ENCODE measurements around the gene MED22.

The MED22 gene

GRCh38 chr9:133367221-133367620, 19.3 kb upstream of the MED22 start:
- Histone ChIP-seq H2AFZ (ENCODE audit: low read length) (no peak overlapping the region), H3K27me3 (ENCODE audit: insufficient read depth, low read length, poor library complexity, severe bottlenecking) (no peaks in the 10 kb centered on the region), H3K9me3 (ENCODE audit: insufficient read depth, low read depth, low read length) (no peaks in the 10 kb centered on the region), H3K4me3 (ENCODE audit: low read length, poor library complexity, severe bottlenecking) (no peak overlapping the region), H3K79me2 (ENCODE audit: insufficient read depth, low read length) (peaks cover 82% of the 10 kb centered on the region), H3K9ac (ENCODE audit: low read depth, low read length, poor library complexity, severe bottlenecking) (no peak overlapping the region), H3K9me2 (replicated peaks; ENCODE audit: low read depth, low read length) (no peaks in the 10 kb centered on the region), H3F3A (ENCODE audit: low read depth) (peaks cover 14% of the 10 kb centered on the region), H3K36me3 (ENCODE audit: insufficient read depth, low read length) (peaks cover 66% of the 10 kb centered on the region; the same call in 1 of the 2 replicates), H3K4me1 (ENCODE audit: insufficient read depth, low read length, poor library complexity, severe bottlenecking) (peaks cover 43% of the 10 kb centered on the region), H4K20me1 (ENCODE audit: insufficient read depth, low read length, poor library complexity, severe bottlenecking) (peaks cover 82% of the 10 kb centered on the region), H3K4me2 (ENCODE audit: low read depth, low read length, poor library complexity, severe bottlenecking) (no peak overlapping the region)
- TF ChIP-seq CTCF (conservative IDR thresholded peaks at IDR 0.05; ENCODE audit: low read length) (no peak), EZH2phosphoT487 (IDR thresholded peaks at IDR 0.05; ENCODE audit: borderline replicate concordance) (no peak)

- peaks cover 74% of the 10 kb centered on the region; the same call in 1 of the 2 replicates for H3K36me3 ChIP-seq (ENCODE audit: insufficient read depth, low read length)
- TF ChIP-seq EZH2phosphoT487 (IDR thresholded peaks at IDR 0.05; ENCODE audit: borderline replicate concordance) = no peak
- H3K9me2 ChIP-seq (replicated peaks; ENCODE audit: low read depth, low read length) = no peaks in the 10 kb centered on the region
- H3K4me1 ChIP-seq (ENCODE audit: insufficient read depth, low read length, poor library complexity, severe bottlenecking) = peaks cover 36% of the 10 kb centered on the region
- no peaks in the 10 kb centered on the region for H3K9me3 ChIP-seq (ENCODE audit: insufficient read depth, low read depth, low read length)
- no peaks in the 10 kb centered on the region for H3K27me3 ChIP-seq (ENCODE audit: insufficient read depth, low read length, poor library complexity, severe bottlenecking)
- no peak overlapping the region for H3K4me3 ChIP-seq (ENCODE audit: low read length, poor library complexity, severe bottlenecking)
- peaks cover 74% of the 10 kb centered on the region for H4K20me1 ChIP-seq (ENCODE audit: insufficient read depth, low read length, poor library complexity, severe bottlenecking)
- no peak overlapping the region for H3K9ac ChIP-seq (ENCODE audit: low read depth, low read length, poor library complexity, severe bottlenecking)
- H3K79me2 ChIP-seq (ENCODE audit: insufficient read depth, low read length) = peaks cover 74% of the 10 kb centered on the region
- no peak overlapping the region for H3K4me2 ChIP-seq (ENCODE audit: low read depth, low read length, poor library complexity, severe bottlenecking)
- H3F3A ChIP-seq (ENCODE audit: low read depth) = peaks cover 7% of the 10 kb centered on the region
- H2AFZ ChIP-seq (ENCODE audit: low read length) = no peak overlapping the region
Measured at GRCh38 chr9:133366435-133366834, 18.5 kb upstream of the MED22 start.

GRCh38 chr9:133362359-133363044, 14.6 kb upstream of the MED22 start:
- no peaks in the 10 kb centered on the region for H3K4me1 ChIP-seq (ENCODE audit: insufficient read depth, low read length, poor library complexity, severe bottlenecking)
- H3F3A ChIP-seq (ENCODE audit: low read depth) = no peaks in the 10 kb centered on the region
- no peak overlapping the region for H3K9ac ChIP-seq (ENCODE audit: low read depth, low read length, poor library complexity, severe bottlenecking)
- peaks cover 58% of the 10 kb centered on the region for H3K79me2 ChIP-seq (ENCODE audit: insufficient read depth, low read length)
- no peaks in the 10 kb centered on the region for H3K9me2 ChIP-seq (replicated peaks; ENCODE audit: low read depth, low read length)
- no peaks in the 10 kb centered on the region for H3K27me3 ChIP-seq (ENCODE audit: insufficient read depth, low read length, poor library complexity, severe bottlenecking)
- H3K9me3 ChIP-seq (ENCODE audit: insufficient read depth, low read depth, low read length) = no peaks in the 10 kb centered on the region
- H2AFZ ChIP-seq (ENCODE audit: low read length) = no peak overlapping the region
- H4K20me1 ChIP-seq (ENCODE audit: insufficient read depth, low read length, poor library complexity, severe bottlenecking) = peaks cover 49% of the 10 kb centered on the region
- TF ChIP-seq CTCF (conservative IDR thresholded peaks at IDR 0.05; ENCODE audit: low read length) (no peak), EZH2phosphoT487 (IDR thresholded peaks at IDR 0.05; ENCODE audit: borderline replicate concordance) (no peak)
- H3K4me3 ChIP-seq (ENCODE audit: low read length, poor library complexity, severe bottlenecking) = no peak overlapping the region
- no peak overlapping the region for H3K4me2 ChIP-seq (ENCODE audit: low read depth, low read length, poor library complexity, severe bottlenecking)
- peaks cover 78% of the 10 kb centered on the region; the same call in 1 of the 2 replicates for H3K36me3 ChIP-seq (ENCODE audit: insufficient read depth, low read length)

Data from Loucy (cell line).